Measurements from ENCODE around the gene C2orf66. TPM values are rescaled to one million over a fixed set of nuclear protein-coding genes. Genes with fewer than 3 reads are reported as not detected.

Gene C2orf66
- total and polyA plus RNA-seq, 2 of the 13 experiments (the other 11 are each of a cell fraction or from before 2014, with no cell fraction given): 0.05 TPM; not detected in 1

DNA sequence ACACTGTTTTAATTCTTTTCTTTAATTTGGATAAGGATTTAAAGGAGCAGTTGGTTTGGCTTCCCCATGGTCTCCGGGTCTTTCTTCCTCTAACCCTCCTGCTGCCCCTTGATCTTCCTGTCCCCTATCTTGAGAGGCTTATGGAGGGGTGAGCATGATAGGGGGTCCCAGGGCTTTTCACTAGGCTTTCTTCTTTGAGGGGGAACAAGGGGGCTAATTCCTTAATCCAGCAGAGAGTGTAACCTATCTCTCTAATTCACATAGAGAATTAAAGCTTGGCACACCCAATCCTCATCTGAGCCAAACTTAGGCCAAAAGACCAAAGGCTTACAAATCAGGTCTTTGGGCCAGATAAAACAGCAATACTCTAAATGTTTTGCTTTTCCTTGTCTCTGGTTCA is 21.5 kb upstream of the C2orf66 start (continued):
- TF ChIP-seq ZMAT3 (CRISPR knock-in tag; conservative IDR thresholded peaks at IDR 0.05) (no peak), RXRB (CRISPR knock-in tag; IDR thresholded peaks at IDR 0.05; ENCODE audit: borderline replicate concordance) (no peak), STAG1 (CRISPR knock-in tag; IDR thresholded peaks at IDR 0.05) (no peak), ARNTL (CRISPR knock-in tag; IDR thresholded peaks at IDR 0.05) (no peak), DNMT1 (CRISPR knock-in tag; IDR thresholded peaks at IDR 0.05) (no peak)
- TF ChIP-seq, protein P1, sequence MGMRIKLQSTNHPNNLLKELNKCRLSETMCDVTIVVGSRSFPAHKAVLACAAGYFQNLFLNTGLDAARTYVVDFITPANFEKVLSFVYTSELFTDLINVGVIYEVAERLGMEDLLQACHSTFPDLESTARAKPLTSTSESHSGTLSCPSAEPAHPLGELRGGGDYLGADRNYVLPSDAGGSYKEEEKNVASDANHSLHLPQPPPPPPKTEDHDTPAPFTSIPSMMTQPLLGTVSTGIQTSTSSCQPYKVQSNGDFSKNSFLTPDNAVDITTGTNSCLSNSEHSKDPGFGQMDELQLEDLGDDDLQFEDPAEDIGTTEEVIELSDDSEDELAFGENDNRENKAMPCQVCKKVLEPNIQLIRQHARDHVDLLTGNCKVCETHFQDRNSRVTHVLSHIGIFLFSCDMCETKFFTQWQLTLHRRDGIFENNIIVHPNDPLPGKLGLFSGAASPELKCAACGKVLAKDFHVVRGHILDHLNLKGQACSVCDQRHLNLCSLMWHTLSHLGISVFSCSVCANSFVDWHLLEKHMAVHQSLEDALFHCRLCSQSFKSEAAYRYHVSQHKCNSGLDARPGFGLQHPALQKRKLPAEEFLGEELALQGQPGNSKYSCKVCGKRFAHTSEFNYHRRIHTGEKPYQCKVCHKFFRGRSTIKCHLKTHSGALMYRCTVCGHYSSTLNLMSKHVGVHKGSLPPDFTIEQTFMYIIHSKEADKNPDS (CRISPR knock-in tag; IDR thresholded peaks at IDR 0.05): no peak

DNA sequence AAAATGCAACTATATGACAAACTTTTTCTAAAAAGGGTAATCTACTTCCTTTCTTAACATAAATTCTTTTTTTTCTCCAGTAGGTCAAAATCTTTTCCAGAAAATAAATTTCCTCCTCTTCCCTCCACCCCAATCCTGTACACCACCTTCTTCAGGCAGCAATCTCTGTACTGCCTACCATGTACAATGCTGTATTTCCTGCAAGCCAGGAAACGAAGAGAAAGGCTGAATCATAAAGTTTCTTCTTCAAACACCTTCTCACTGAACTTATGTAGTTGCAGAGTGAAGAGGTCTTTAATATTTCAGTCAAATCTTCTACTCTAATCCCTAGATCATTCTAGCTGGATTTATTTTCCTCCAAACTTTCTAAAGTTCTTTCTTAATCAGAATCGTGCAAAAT is 18.2 kb upstream of the C2orf66 start:
- ATAC-seq: no peak
- TF ChIP-seq, protein P2, sequence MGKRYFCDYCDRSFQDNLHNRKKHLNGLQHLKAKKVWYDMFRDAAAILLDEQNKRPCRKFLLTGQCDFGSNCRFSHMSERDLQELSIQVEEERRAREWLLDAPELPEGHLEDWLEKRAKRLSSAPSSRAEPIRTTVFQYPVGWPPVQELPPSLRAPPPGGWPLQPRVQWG (CRISPR knock-in tag; IDR thresholded peaks at IDR 0.05; ENCODE audit: borderline replicate concordance, low read depth): no peak
- Histone ChIP-seq H4K20me1 (ENCODE audit: insufficient read depth, low read length) (no peaks in the 10 kb centered on the region), H2AFZ (ENCODE audit: low read length) (no peak overlapping the region), H3K4me2 (ENCODE audit: low read depth, low read length) (no peak overlapping the region), H3K79me2 (ENCODE audit: insufficient read depth, low read length) (no peaks in the 10 kb centered on the region), H3K9me3 (ENCODE audit: low read length) (no peaks in the 10 kb centered on the region), H3K27ac (ENCODE audit: extremely low read length, insufficient read depth, low read length) (no peak overlapping the region), H3K4me3 (replicated peaks in 1 of 3; ENCODE audit: insufficient read depth in 1 of 3, low read depth in 2 of 3, low read length in 3 of 3) (no peak overlapping the region), H3K4me1 (ENCODE audit: insufficient read depth, low read length) (peaks cover 18% of the 10 kb centered on the region), H3K36me3 (replicated peaks in 1 of 2; ENCODE audit: control insufficient read depth in 1 of 2, insufficient read depth in 2 of 2, low read length in 2 of 2) (no peaks in the 10 kb centered on the region), H3K27me3 (ENCODE audit: control insufficient read depth in 1 of 2, insufficient read depth in 2 of 2, low read length in 2 of 2) (no peaks in the 10 kb centered on the region), H3K9ac (ENCODE audit: insufficient read depth, low read depth, low read length) (no peak overlapping the region)
- 7% methylated on average over 2 of the region's 2 CpGs for WGBS (ENCODE audit: low lambda C conversion rate)
- BruUV-seq (replicated peaks): no TSS peak
- ChIA-PET CTCF (ENCODE audit: low intra/inter-chr PET ratio, low total read pairs) (no interaction called here), POLR2A (no interaction called here)
- in situ Hi-C loops (cut with HindIII; ENCODE audit: extremely low pct_ligation_motif_present, low pct_unique_long_range_greater_than_20kb): no loop called here
- no peak for FAIRE-seq
- DNase-seq (ENCODE audit: low spot score): no peak
- intact Hi-C loops (cut with micrococcal nuclease; ENCODE audit: unreplicated experiment): no loop called here

Measured in HepG2 (cell line).